Measurements from ENCODE around the gene STX1A.
"Not testable (repeated sequence)": the region's sequence is repeated elsewhere in the genome, so short reads cannot be mapped to it uniquely, and the experiment has no call there.

STX1A gene

GRCh38 chr7:73681031-73681430 lies 38.4 kb downstream of the STX1A start:
- DNase-seq, result no peak

- no peak for DNase-seq
Measured at GRCh38 chr7:73680501-73680900, 39.0 kb downstream of the STX1A start.

DNA sequence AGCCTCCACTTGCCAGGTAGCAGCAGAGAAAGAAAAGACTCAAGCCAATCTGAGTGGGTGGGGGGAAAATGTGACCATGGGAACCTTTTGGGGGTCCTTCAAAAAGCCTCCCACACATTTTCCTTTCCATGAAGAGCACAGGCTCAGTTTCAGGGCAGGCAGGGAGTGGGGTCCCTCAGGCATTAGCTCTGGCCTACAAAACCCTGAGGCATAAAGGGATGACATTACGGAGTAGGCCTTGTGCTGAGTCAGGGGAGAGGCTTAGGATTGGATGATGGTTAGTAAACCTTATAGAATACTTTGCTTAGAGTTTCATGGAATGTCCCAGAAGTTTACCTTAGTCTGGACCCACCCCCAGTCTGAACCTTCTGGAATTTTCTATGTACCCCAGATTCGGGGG lies 39.8 kb downstream of the STX1A start:
- no peak for DNase-seq

DNA sequence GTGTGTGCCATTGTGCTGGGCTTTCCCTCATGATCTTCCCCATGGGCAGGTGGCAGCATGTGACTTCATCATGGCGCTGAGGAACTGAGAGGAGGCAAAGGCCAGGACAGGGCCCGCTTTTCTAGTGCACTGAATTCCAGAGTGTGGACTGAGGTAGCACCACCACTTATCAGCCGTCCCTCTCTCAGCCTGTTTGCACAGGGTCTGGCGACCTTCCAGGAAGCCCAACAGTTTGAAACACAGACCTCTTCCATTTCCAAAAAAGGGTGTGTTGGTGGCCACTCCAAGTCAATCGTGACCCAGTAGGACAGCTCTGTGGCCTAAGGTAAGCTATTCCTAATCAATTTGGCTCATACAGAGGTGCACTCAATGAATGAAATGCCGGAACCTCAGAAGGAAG lies 40.6 kb downstream of the STX1A start:
- no peak for DNase-seq

- not testable (repeated sequence) for DNase-seq
Measured at GRCh38 chr7:73676062-73676461, 43.4 kb downstream of the STX1A start.

- DNase-seq, result no peak
Measured at GRCh38 chr7:73674468-73675124, 44.9 kb downstream of the STX1A start.

DNA sequence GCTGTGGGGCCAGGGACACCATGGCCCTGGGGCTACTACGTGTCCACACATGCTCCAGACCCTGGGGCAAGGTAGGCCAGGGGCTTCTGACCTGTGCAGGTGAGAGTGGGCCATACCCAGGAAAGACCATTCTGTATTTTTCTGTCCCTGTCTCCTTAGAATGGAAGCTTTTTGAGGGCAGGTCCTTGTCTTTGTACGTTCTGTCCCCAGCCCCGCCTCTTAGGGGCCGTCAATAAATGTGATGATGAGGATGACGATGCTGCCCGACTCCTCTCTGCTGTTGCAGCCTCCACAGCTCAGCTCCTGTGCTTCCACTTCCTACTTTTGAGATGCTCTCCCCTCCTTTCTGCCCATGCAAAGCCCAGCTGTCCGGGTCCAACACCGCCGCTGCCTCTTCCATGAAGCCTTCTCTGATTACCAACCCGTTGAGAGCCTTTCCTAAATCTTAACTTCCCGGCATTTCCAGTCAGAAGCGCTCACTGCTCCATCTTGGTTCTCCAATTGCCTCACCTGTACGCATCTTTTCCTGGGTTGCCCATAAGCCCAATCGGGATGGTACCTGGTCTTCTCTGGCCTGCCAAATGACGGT lies 47.5 kb downstream of the STX1A start:
- no peak for DNase-seq

GRCh38 chr7:73671322-73671661 lies 48.2 kb downstream of the STX1A start:
- no peak for DNase-seq

DNA sequence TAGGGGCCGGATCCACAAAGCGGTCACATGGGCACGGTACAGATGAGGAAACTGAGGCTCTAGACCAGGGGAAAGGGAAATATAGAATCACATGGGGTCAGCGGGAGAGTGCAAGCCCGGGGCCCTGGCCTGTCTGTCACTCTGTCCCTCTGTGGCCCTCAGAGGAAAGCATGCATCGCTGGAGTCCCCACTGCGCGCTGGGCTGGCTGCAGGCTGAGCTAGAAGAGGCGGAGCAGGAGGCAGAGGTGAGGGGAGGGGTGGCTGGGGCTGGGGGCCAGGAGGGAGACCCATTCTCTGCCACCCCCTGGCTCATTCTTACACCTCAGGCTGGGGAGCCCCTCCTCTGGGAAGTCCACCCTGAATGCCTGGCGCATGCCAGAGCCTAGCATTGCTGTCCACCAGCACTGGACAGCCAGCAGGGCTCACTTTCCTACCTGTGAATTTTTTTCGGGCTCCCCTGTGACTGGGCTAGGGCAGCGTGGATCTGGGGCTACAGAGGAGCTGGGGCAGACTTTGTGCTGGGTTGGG lies 49.5 kb downstream of the STX1A start:
- DNase-seq, result no peak

- no peak for DNase-seq
Measured at GRCh38 chr7:73669288-73669701, 50.2 kb downstream of the STX1A start.

GRCh38 chr7:73668886-73669230 lies 50.6 kb downstream of the STX1A start:
- no peak for DNase-seq

GRCh38 chr7:73668103-73668885 lies 51.2 kb downstream of the STX1A start:
- no peak for DNase-seq

GRCh38 chr7:73667344-73668102 lies 51.9 kb downstream of the STX1A start, which contains the start of gene VPS37D:
Gene VPS37D (plus strand): TSS chr7:73667831. CDS start chr7:73667959, 128 bp downstream.
- DNase-seq, result peak; percentile 99

DNA sequence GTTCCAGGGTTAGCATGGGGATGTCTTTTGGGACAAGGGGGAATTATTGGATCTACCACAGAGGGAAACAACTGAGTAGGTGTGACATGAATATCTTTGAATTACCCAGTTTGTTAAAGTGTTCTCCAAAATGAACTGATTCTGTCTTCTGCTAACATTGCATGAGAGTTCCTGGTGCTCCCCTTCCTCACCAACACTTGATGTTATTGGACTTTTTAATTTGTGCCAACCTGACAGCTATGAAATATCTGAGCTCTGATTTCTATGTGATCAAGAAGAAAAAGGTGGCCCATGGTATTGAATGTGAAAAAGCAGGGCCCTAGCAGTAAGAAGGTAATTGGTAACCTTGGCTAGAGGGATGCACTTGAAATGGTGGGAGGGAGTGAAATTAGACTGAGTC lies 56.4 kb downstream of the STX1A start:
- no peak for DNase-seq

DNA sequence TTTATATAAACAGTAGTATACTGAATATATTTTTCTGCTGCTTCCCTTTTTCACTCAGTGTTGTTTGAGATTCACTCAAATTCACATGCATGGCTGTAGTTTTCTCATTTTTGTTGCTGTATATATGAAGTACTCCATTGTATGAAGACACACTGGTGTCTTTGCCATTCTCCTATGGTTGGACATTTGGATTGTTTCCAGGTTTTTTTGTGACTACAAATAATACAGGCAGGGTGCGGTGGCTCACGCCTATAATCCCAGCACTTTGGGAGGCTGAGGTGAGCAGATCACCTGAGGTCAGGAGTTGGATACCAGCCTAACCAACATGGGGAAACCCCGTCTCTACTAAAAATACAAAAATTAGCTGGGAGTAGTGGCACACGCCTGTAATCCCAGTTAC lies 58.9 kb downstream of the STX1A start:
- not testable (repeated sequence) for DNase-seq

GRCh38 chr7:73659983-73660382 lies 59.5 kb downstream of the STX1A start:
- no peak for DNase-seq

GRCh38 chr7:73655309-73655708 lies 64.2 kb downstream of the STX1A start:
- DNase-seq, result not testable (repeated sequence)

- DNase-seq, result no peak
Measured at GRCh38 chr7:73652541-73652949, 66.9 kb downstream of the STX1A start.

DNA sequence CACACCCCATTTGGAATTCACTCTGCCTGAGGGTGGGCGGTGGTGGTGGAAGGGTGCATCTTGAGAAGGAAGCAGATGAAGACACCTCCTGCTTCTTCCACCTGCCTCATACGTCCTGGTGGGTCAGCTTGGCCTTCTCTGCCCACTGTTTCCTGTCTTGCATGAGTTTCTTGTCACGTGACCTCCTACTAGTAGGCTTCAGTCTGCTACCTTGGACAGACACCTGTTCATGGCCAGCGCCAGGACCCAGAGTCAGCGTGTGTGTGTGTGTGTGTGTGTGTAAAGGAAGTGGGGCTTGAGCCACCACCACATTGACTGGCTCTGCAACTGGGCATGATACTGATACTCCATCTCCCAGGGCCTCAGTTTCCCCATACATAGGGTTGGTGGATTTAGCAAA lies 68.9 kb downstream of the STX1A start:
- DNase-seq, result no peak

GRCh38 chr7:73649576-73649975 lies 69.9 kb downstream of the STX1A start:
- no peak for DNase-seq

Measured in activated CD4-positive, CD25-positive, alpha-beta regulatory T cell treated with anti-CD3 and anti-CD28 coated beads, Interleukin-2, amount 50 U/mL, for 72 hours (primary cell).